Sigmoid colon (tissue), 7 donors: ENCODE results near the gene LCP2. TPM values are rescaled to one million over a fixed set of nuclear protein-coding genes. Genes with fewer than 3 reads are reported as not detected.

Experiments
- DNase-seq: peaks from one replicate; pipeline ENCODE4 v3.0.0-alpha.2; 2019
- H3K27ac ChIP-seq, 4 donors: fragments of 200-600 bp; sonication (generic); one replicate each; pipeline ENCODE4 v1.5.1; 2016 to 2019; ENCODE audit warnings: mild to moderate bottlenecking in 1 of 4
- H3K27me3 ChIP-seq, 3 donors: fragments of 200-600 bp; sonication (generic); one replicate each; pipeline ENCODE4 v1.5.1; 2019; ENCODE audit warnings: mild to moderate bottlenecking in 1 of 3
- H3K36me3 ChIP-seq, 4 donors: fragments of 200-600 bp; sonication (generic); one replicate each; pipeline ENCODE4 v1.5.1; 2016 to 2019
- H3K4me1 ChIP-seq, 4 donors: fragments of 200-600 bp; sonication (generic); one replicate each; pipeline ENCODE4 v1.5.1; 2017 to 2019
- H3K4me3 ChIP-seq, 4 donors: fragments of 200-600 bp; sonication (generic); one replicate each; pipeline ENCODE4 v1.5.1; 2017 to 2019; ENCODE audit warnings: mild to moderate bottlenecking in 2 of 4, moderate library complexity in 1 of 4
- H3K9me3 ChIP-seq, 4 donors: fragments of 200-600 bp in 3 of 4; sonication (generic) in 3 of 4; one replicate each; pipeline versions ENCODE4 v1.5.1 to v1.6.1; 2013 to 2019
- EP300 ChIP-seq, 4 donors: sonication (generic); formaldehyde crosslinking; IDR thresholded peaks; one replicate each; pipeline ENCODE4 v1.6.1; 2017; ENCODE audit warnings: antibody characterized with exemption in 4 of 4
- POLR2A ChIP-seq, 2 donors: fragments of 450-650 bp; IDR thresholded peaks; one replicate each; pipeline ENCODE4 v1.6.1; 2016; ENCODE audit warnings: antibody characterized with exemption in 2 of 2, mild to moderate bottlenecking in 2 of 2, moderate library complexity in 2 of 2
- POLR2AphosphoS5 ChIP-seq, 4 donors: sonication (generic); formaldehyde crosslinking; IDR thresholded peaks; one replicate each; pipeline ENCODE4 v1.6.1; 2017; ENCODE audit warnings: antibody characterized with exemption in 4 of 4
- WGBS, 2 donors: extraction: QIAGEN DNeasy Blood & Tissue Kit; methylation state at CpG; one replicate each; pipeline ENCODE4 v1.1.7; 2013; 5-methylcytosine and 5-hydroxymethylcytosine counted together
- intact Hi-C: fragments of 100-400 bp; cut with DNase I; formaldehyde crosslinking; loops from one replicate; pipeline ENCODE4 v1.15.1; 2023
- polyA plus RNA-seq, 3 donors: library from polyadenylated mRNA; stranded (reverse); fragments of 200-250 nt; gene quantifications; one replicate each; pipeline ENCODE4 v1.2.3, GENCODE V29; 2013
- total RNA-seq, 4 donors: library from RNA; depleted of rRNA; stranded (reverse); fragments of >200 nt; gene quantifications; one replicate each; pipeline ENCODE4 v1.1.0, GENCODE V29; 2016
- TF ChIP-seq, protein P1 (sequence below), 4 experiments: fragments of 450-650 bp in 3 of 4; fragments of 200-600 bp in 1 of 4; IDR thresholded peaks; one replicate each; pipeline ENCODE4 v1.5.1; 2016 to 2019; ENCODE audit warnings: antibody characterized with exemption in 4 of 4, mild to moderate bottlenecking in 3 of 4, moderate library complexity in 2 of 4
- donor health status: healthy with polysubstance abuse.
- donor health status: Bipolar disorder and iron deficiency.
- donor health status: healthy.

LCP2 gene
- total and polyA plus RNA-seq, 7 donors = 5.4 to 22.3 (median 12.2) TPM

DNA sequence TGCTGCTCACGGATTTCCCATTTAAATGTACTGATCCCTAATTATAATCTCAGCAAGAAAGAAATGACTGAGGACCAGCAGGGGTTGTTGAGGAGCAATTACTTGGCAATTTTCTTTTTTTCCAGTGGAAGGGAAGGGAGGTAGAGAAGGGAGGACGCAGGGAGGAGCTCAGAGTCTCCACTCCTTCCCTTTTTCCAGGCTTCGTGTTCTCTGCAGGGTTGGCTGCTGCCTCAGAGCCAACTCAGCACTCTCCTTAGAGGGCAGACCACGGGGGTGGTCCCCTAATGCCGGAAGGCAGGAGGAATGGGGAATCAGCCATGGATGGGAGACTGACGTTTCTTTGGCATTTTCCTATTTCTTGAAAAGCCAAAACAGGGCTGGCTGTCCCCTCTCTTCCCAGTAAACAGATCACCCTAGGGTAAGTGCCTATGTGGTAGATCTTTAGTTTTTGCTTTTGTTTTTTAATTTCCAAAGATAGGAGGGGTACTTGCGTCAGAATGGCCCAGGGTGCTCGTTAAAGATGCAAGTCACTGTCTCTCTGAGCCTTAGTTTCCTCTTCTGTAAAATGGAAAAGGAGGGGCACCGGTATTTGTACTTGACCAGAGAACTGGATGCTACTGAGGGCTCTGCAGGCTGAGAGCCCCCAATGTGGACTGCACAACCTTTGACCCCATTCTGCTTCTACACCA lies 39.6 kb upstream of the LCP2 start:
- H3K9me3 ChIP-seq = no peaks in the 10 kb centered on the region
- no peaks in the 10 kb centered on the region for H3K27me3 ChIP-seq
- no peak overlapping the region for H3K27ac ChIP-seq
- no peak overlapping the region for H3K4me3 ChIP-seq
- DNase-seq = no peak
- TF ChIP-seq POLR2AphosphoS5 (IDR thresholded peaks at IDR 0.05) (no peak), EP300 (IDR thresholded peaks at IDR 0.05) (no peak), POLR2A (IDR thresholded peaks at IDR 0.05) (no peak)
- TF ChIP-seq, protein P1, sequence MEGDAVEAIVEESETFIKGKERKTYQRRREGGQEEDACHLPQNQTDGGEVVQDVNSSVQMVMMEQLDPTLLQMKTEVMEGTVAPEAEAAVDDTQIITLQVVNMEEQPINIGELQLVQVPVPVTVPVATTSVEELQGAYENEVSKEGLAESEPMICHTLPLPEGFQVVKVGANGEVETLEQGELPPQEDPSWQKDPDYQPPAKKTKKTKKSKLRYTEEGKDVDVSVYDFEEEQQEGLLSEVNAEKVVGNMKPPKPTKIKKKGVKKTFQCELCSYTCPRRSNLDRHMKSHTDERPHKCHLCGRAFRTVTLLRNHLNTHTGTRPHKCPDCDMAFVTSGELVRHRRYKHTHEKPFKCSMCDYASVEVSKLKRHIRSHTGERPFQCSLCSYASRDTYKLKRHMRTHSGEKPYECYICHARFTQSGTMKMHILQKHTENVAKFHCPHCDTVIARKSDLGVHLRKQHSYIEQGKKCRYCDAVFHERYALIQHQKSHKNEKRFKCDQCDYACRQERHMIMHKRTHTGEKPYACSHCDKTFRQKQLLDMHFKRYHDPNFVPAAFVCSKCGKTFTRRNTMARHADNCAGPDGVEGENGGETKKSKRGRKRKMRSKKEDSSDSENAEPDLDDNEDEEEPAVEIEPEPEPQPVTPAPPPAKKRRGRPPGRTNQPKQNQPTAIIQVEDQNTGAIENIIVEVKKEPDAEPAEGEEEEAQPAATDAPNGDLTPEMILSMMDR (IDR thresholded peaks at IDR 0.05) = no peak
- 57 to 72% methylated on average over 9 of the region's 9 CpGs for WGBS, 2 donors
- no peaks in the 10 kb centered on the region for H3K36me3 ChIP-seq
- intact Hi-C loops = no loop called here
- H3K4me1 ChIP-seq = peaks cover 0 to 3% (median 0%) of the 10 kb centered on the region in 4 donors

DNA sequence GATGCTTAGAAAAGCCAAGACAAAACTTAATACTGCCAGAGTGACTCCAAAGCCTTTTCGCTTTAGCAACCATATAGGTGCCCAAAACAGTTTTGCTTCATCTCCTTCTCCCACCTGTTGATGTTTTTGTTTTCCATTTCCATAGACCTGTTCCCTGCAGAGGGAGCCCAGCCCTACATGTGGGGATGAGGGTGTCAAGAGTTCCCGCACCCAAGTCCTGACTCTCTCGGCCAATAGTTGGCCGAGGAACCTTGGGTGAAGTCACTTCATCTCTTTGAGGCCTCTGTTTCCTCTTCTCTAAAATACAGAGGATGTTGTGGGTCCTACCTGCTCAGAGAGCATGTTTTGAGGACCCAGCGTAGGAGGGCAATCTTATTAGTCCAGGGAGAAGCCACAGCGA lies 38.5 kb upstream of the LCP2 start:
- DNase-seq = no peak
- TF ChIP-seq POLR2A (IDR thresholded peaks at IDR 0.05) (no peak), POLR2AphosphoS5 (IDR thresholded peaks at IDR 0.05) (no peak), EP300 (IDR thresholded peaks at IDR 0.05) (no peak)
- TF ChIP-seq, protein P1 (IDR thresholded peaks at IDR 0.05) = no peak
- Histone ChIP-seq H3K27me3 (no peaks in the 10 kb centered on the region), H3K4me1 (peaks cover 0 to 4% (median 1%) of the 10 kb centered on the region in 4 donors), H3K36me3 (no peaks in the 10 kb centered on the region), H3K4me3 (no peak overlapping the region), H3K27ac (no peak overlapping the region), H3K9me3 (no peaks in the 10 kb centered on the region)
- 77 to 79% methylated on average over 6 of the region's 6 CpGs for WGBS, 2 donors
- intact Hi-C loops = no loop called here

DNA sequence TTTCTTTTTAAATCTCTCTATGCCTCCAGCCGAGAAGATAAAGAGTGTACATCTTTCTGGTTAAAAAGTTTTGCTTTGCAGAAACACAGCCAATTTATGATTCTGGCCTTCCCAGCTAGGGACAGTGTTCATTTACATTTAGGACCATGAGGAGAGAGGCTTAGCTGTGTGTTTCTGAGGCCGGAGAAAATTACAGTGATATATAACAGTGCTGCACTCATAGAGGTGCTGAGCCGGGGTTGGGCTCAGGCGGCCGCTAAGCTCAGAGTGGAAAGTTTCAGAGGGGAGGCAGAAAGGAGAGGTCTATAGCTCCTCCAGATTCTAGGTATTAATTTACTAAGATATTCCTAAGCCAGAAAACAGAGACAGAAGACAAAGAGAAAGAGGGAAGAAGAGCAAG lies 37.0 kb upstream of the LCP2 start:
- 72 to 74% methylated on average over 5 of the region's 5 CpGs for WGBS, 2 donors
- intact Hi-C loops = no loop called here

DNA sequence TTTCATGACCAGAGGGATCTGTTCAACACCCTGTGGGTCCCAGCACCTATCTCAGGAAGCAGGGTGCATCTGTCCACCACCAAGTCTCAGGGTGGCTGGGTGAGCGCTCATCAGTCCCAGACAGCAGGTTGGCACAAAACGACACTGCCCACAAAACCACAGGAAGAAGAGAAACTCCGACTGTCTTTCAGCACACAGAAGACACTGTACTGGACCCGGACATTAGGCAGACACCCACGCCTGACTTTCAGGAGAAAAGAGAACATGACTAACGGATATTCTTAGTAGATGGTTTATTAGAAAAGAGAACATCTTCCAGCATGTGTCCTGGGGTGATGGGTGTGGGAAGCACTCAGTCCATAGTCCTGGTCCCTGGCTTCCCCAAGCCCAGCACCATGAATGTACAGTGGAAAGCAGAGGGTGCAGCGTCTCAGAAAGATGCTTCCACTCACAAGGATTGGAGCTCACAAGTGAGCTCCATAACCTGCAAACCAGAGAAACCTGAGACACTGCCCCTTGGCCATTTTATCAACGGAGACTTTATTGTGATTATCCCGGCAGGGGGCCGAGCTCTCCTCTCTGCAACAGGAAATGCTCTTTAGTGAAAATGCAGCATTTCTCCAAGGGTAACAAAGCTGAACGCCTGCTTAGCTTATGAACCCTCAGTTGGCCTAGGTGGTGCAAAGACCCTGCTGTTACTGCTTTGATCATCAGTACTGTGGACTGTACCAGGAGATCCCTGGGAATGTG lies 35.8 kb upstream of the LCP2 start:
- Histone ChIP-seq H3K36me3 (no peaks in the 10 kb centered on the region), H3K9me3 (no peaks in the 10 kb centered on the region), H3K27me3 (no peaks in the 10 kb centered on the region), H3K4me1 (peaks cover 0 to 10% (median 1%) of the 10 kb centered on the region in 4 donors), H3K27ac (peak overlapping the region in 1 of 4 donors; percentile 25), H3K4me3 (no peak overlapping the region)
- DNase-seq = no peak
- WGBS, 2 donors = 43 to 53% methylated on average over 11 of the region's 11 CpGs
- intact Hi-C loops = no loop called here
- TF ChIP-seq, protein P1 (IDR thresholded peaks at IDR 0.05) = no peak

More for the DNA sequence above, 37.0 kb upstream of the LCP2 start:
- no peak for DNase-seq
- Histone ChIP-seq H3K4me3 (no peak overlapping the region), H3K27me3 (no peaks in the 10 kb centered on the region), H3K27ac (no peak overlapping the region), H3K36me3 (no peaks in the 10 kb centered on the region), H3K9me3 (no peaks in the 10 kb centered on the region), H3K4me1 (peaks cover 0 to 10% (median 1%) of the 10 kb centered on the region in 4 donors)
- TF ChIP-seq POLR2A (IDR thresholded peaks at IDR 0.05) (no peak), POLR2AphosphoS5 (IDR thresholded peaks at IDR 0.05) (no peak), EP300 (IDR thresholded peaks at IDR 0.05) (no peak)
- TF ChIP-seq, protein P1 (IDR thresholded peaks at IDR 0.05) = no peak
